Measurements from ENCODE around the gene SLC9A1.

GRCh38 chr1:27136236-27136551 is 18.7 kb downstream of the SLC9A1 start:
- no peak for TF ChIP-seq EP300 (IDR thresholded peaks at IDR 0.05)
- TF ChIP-seq CTCF (IDR thresholded peaks at IDR 0.05), result no peak
